HG03571 (cell line): ENCODE data around the gene NUP214.
"Not testable (repeated sequence)": the region's sequence is repeated elsewhere in the genome, so short reads cannot be mapped to it uniquely, and the experiment has no call there.

Experiments used
- ATAC-seq: cut with Tn5 transposase; IDR thresholded peaks from one replicate; pipeline ENCODE4 v1.9.1; 2021; ENCODE audit not compliant: unreplicated experiment

NUP214 gene

GRCh38 chr9:131116281-131117120 is 8.9 kb upstream of the NUP214 start:
- ATAC-seq: no peak

GRCh38 chr9:131117121-131117761 is 8.1 kb upstream of the NUP214 start:
- ATAC-seq: no peak

GRCh38 chr9:131117762-131118145 is 7.6 kb upstream of the NUP214 start:
- no peak for ATAC-seq

- no peak for ATAC-seq
Observed at GRCh38 chr9:131119600-131119999, 5.8 kb upstream of the NUP214 start.

- ATAC-seq: no peak
Observed at GRCh38 chr9:131120620-131121228, 4.7 kb upstream of the NUP214 start.

GRCh38 chr9:131121346-131121745 is 4.0 kb upstream of the NUP214 start:
- ATAC-seq: no peak

GRCh38 chr9:131122158-131122557 is 3.2 kb upstream of the NUP214 start:
- ATAC-seq: no peak

- no peak for ATAC-seq
Observed at GRCh38 chr9:131125038-131125287, 423 bp upstream of the NUP214 start.

GRCh38 chr9:131126059-131126426 is 657 bp downstream of the NUP214 start:
- ATAC-seq: no peak

GRCh38 chr9:131129183-131129582 is 3.8 kb downstream of the NUP214 start:
- ATAC-seq: no peak

GRCh38 chr9:131138676-131139075 is 13.3 kb downstream of the NUP214 start:
- ATAC-seq: no peak

GRCh38 chr9:131140112-131140511 is 14.7 kb downstream of the NUP214 start:
- no peak for ATAC-seq

GRCh38 chr9:131140550-131140949 is 15.2 kb downstream of the NUP214 start:
- no peak for ATAC-seq

- ATAC-seq: no peak
Observed at GRCh38 chr9:131142160-131142559, 16.8 kb downstream of the NUP214 start.

GRCh38 chr9:131144201-131144600 is 18.8 kb downstream of the NUP214 start:
- ATAC-seq: no peak

GRCh38 chr9:131145245-131145644 is 19.9 kb downstream of the NUP214 start:
- no peak for ATAC-seq

GRCh38 chr9:131146186-131146585 is 20.8 kb downstream of the NUP214 start:
- no peak for ATAC-seq

- ATAC-seq: no peak
Observed at GRCh38 chr9:131148276-131148675, 22.9 kb downstream of the NUP214 start.

GRCh38 chr9:131148966-131149687 is 23.7 kb downstream of the NUP214 start:
- ATAC-seq: no peak

- no peak for ATAC-seq
Observed at GRCh38 chr9:131149688-131150053, 24.3 kb downstream of the NUP214 start.

- ATAC-seq: no peak
Observed at GRCh38 chr9:131153595-131153994, 28.2 kb downstream of the NUP214 start.

GRCh38 chr9:131158673-131159072 is 33.3 kb downstream of the NUP214 start:
- not testable (repeated sequence) for ATAC-seq
